ENCODE measurements around the gene LRFN4. TPM values are rescaled to one million over a fixed set of nuclear protein-coding genes. Genes with fewer than 3 reads are reported as not detected.

The LRFN4 gene
- total RNA-seq, 6 experiments from 2014 or later: 30.3 to 43.4 (median 34.6) TPM

- Mint-ChIP-seq H3K36me3 (ENCODE audit: low read depth) (peaks cover 4% of the 10 kb centered on the region; the same call in 1 of the 2 replicates), H3K27ac (no peak overlapping the region), H3K27me3 (ENCODE audit: insufficient read depth) (peaks cover 4% of the 10 kb centered on the region), H3K9me3 (no peaks in the 10 kb centered on the region), H3K4me1 (ENCODE audit: low read depth) (no peaks in the 10 kb centered on the region), H3K4me3 (no peak overlapping the region)
- TF ChIP-seq CTCF (IDR thresholded peaks at IDR 0.05): no peak
- no peak for DNase-seq
Observed at GRCh38 chr11:66869567-66869870, 12.7 kb downstream of the LRFN4 start.

GRCh38 chr11:66870131-66870530, 13.3 kb downstream of the LRFN4 start:
- no peak overlapping the region for H3K4me3 Mint-ChIP-seq
- H3K9me3 Mint-ChIP-seq: no peaks in the 10 kb centered on the region

GRCh38 chr11:66870616-66871520, 14.0 kb downstream of the LRFN4 start:
- H3K27me3 Mint-ChIP-seq (ENCODE audit: insufficient read depth): peaks cover 4% of the 10 kb centered on the region
- no peak overlapping the region for H3K4me3 Mint-ChIP-seq
- no peaks in the 10 kb centered on the region for H3K9me3 Mint-ChIP-seq
- no peak overlapping the region for H3K27ac Mint-ChIP-seq
- H3K36me3 Mint-ChIP-seq (ENCODE audit: low read depth): peaks cover 4% of the 10 kb centered on the region; the same call in 1 of the 2 replicates
- DNase-seq: no peak
- no peaks in the 10 kb centered on the region for H3K4me1 Mint-ChIP-seq (ENCODE audit: low read depth)
- no peak for TF ChIP-seq CTCF (IDR thresholded peaks at IDR 0.05)

More at GRCh38 chr11:66870131-66870530, 13.3 kb downstream of the LRFN4 start:
- no peak for TF ChIP-seq CTCF (IDR thresholded peaks at IDR 0.05)
- H3K27me3 Mint-ChIP-seq (ENCODE audit: insufficient read depth): peaks cover 4% of the 10 kb centered on the region
- H3K4me1 Mint-ChIP-seq (ENCODE audit: low read depth): no peaks in the 10 kb centered on the region
- no peak overlapping the region for H3K27ac Mint-ChIP-seq
- peaks cover 4% of the 10 kb centered on the region; the same call in 1 of the 2 replicates for H3K36me3 Mint-ChIP-seq (ENCODE audit: low read depth)
- no peak for DNase-seq

GRCh38 chr11:66871521-66871901, 14.6 kb downstream of the LRFN4 start:
- no peak overlapping the region for H3K27ac Mint-ChIP-seq
- no peaks in the 10 kb centered on the region for H3K4me1 Mint-ChIP-seq (ENCODE audit: low read depth)
- no peaks in the 10 kb centered on the region for H3K9me3 Mint-ChIP-seq
- H3K4me3 Mint-ChIP-seq: no peak overlapping the region
- peaks cover 6% of the 10 kb centered on the region for H3K27me3 Mint-ChIP-seq (ENCODE audit: insufficient read depth)
- no peak for TF ChIP-seq CTCF (IDR thresholded peaks at IDR 0.05)
- DNase-seq: no peak
- peaks cover 4% of the 10 kb centered on the region; the same call in 1 of the 2 replicates for H3K36me3 Mint-ChIP-seq (ENCODE audit: low read depth)

- DNase-seq: no peak
- Mint-ChIP-seq H3K9me3 (no peaks in the 10 kb centered on the region), H3K27ac (no peak overlapping the region), H3K4me1 (ENCODE audit: low read depth) (peaks cover 5% of the 10 kb centered on the region; the same call in 1 of the 2 replicates), H3K4me3 (no peak overlapping the region), H3K36me3 (ENCODE audit: low read depth) (no peaks in the 10 kb centered on the region), H3K27me3 (ENCODE audit: insufficient read depth) (peaks cover 6% of the 10 kb centered on the region)
- TF ChIP-seq CTCF (IDR thresholded peaks at IDR 0.05): no peak
Observed at GRCh38 chr11:66874232-66874631, 17.4 kb downstream of the LRFN4 start.
